GM21423 (cell line): ENCODE measurements around the gene ATR.
A peak's percentile ranks its signal among the peaks of the same experiment; 100 is the strongest.
"Not testable (repeated sequence)": the region's sequence is repeated elsewhere in the genome, so short reads cannot be mapped to it uniquely, and the experiment has no call there.

Source experiments
- ATAC-seq: cut with Tn5 transposase; IDR thresholded peaks from one replicate; pipeline ENCODE4 v1.9.1; 2021; ENCODE audit warnings: mild to moderate bottlenecking, moderate library complexity; ENCODE audit not compliant: unreplicated experiment

ATR gene

GRCh38 chr3:142459096-142459495 is 119.4 kb downstream of the ATR start:
- no peak for ATAC-seq

DNA sequence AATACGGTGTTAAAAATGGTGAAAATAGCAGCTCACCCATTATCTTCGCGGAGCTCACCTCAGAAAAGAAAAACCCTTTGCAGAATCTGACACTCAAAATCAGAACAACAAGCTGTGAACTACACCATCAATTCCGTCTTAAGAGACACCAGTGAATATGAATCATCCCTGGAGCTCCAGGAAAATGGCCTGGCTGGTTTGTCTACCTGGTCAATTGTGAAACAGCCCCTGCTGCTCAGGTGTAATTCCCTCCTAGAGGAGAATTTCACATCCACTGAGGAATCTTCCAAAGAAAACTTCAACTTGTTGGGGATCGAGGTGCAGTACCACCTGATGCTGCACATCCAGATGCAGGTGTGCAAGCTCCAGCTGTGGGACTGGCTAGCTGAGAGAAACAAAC is 127.7 kb downstream of the ATR start:
- ATAC-seq: no peak

DNA sequence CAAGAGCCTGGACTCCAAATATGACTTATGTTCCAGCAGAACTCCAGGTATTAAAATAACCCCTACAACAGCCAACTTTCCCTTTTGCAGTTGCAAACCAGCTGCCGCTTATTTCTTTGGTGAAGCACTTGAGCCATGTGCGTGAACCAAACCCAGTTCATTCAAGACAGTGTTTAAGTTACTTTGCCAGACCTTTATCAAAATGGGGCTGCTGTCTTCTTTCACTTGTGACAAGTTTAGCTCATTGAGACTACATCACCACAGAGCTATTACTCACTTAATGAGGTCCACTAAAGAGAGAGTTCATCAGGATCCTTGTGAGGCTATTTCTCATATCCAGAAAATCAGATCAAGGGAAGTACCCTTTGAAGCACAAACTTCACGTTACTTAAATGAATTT is 128.3 kb downstream of the ATR start:
- no peak for ATAC-seq

DNA sequence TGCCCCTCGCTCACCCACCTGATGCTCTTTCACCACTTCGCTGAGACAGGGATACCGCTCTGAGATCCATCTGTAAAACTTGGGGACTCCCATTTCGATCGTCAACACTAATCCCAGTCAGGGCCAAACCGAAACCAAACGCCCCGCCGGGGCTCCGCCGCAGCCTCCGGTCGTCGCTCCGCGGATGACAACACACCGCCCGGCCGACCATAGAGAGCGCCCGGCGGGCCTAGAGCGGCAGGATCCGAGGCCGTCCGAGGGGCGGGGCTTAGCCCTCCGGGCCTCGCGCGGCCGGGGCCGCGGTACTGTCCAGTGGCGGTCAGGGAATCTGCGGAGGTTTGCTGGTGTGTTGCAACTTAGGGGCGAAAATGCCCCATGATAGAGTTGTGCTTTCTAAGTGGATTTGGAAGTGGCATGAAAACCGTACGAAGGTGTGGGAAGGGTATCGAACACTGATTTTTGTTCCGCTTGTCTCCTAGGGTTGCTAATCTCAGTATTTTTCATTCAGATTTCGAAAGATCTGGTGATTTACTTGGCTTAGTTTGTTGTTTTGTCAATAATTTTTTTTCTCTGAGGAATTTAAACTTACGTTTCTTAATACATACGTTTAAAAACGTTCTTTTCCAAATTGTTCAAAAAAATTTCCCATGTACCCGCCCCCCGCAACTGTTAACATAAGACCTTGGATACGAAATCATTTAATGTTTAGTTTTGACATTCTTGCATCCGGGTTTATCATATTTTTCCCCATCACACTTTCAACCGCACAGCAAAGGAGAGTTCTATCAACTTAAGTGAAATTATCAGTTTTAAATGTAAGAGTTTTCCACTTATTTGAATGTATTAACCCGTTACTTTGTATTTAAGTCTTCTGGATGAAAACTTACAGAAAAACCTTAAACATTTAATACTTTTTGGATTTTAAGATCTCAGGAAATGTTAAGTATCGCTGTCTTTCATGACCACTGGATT is 130.4 kb downstream of the ATR start, which contains the start of gene XRN1:
Gene XRN1, minus strand, starts transcription at position 186 of the 972 bp plus-strand sequence. Its CDS starts 93 bp downstream, at position 93.
- peak; percentile 84 for ATAC-seq

DNA sequence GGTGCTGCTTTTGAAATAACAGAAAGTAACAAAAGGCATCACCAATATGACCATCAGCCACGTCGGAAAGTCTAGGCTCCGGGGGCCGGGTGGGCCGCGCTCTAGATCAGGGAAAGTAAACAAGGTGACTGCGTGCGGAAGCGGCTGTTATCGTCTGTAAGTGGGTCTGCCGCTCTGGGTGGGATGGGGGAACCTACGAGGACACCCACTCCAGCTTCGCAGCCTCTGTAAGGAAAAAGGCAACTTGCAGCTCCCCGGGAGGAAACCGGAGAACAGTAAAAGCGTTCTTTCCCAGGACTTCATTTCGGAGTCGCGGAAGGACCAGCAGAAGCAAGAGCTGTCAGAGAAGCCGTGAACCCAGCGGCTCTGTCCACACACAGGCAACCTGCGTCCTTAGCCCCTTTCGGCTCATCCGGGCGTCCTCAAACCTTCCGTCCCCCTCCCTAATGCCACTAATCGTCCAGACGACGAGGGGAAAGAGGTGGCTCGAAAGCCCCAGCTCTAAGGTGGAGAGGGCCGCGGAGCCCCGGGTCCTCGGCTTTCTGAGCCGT is 131.2 kb downstream of the ATR start:
- peak; percentile 22 for ATAC-seq

DNA sequence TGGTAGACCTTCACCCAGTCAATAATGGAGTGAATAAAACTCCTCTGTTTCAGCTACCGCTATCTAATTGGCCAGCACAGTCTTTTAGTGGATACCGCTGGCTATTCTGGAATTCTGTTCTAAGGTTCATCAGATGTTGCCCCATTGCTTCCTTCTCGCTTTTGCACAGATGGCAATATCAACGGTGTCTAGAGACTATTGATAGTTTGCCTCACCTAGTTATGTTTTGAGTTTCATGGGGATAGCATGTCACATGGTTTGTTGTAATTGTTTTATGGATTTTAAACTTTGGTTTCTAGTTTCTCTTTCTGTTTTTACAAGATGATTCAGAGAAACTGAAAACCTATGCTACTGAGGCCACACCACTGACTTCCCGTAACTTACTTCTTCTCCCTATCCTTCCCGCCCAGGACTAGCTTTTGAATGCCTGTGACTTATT is 132.7 kb downstream of the ATR start:
- ATAC-seq: peak; percentile 57

DNA sequence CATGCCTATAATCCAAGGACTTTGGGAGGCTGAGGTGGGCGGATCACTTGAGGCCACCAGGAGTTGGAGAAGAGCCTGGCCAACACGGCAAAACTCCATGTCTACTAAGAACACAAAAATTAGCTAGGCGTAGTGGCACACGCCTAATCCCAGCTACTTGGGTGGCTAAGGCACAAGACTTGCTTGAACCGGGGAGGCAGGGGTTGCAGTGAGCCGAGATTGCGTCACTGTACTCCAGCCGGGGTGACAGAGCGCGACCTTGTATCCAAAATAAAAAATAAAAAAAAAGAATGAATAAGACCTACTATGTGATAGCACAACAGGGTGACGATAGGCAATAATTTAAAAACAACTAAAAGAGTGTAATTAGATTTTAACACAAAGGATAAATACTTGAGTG is 134.2 kb downstream of the ATR start:
- ATAC-seq: no peak

DNA sequence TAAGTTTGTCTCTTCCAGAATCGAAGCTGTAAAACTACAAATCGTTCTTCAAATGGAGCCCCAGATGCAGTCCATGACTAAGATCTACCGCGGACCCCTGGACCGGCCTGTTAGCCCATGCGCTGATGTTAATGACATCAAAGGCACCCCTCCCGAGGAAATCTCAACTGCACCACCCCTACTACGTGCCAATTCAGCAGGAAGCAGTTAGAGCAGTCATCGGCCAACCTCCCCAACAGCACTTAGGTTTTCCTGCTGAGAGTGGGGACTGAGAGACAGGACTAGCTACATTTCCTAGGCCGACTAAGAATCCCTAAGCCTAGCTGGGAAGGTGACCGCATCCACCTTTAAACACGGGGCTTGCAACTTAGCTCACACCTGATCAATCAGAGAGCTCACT is 135.5 kb downstream of the ATR start:
- not testable (repeated sequence) for ATAC-seq

GRCh38 chr3:142439499-142440220 is 138.9 kb downstream of the ATR start:
- not testable (repeated sequence) for ATAC-seq

DNA sequence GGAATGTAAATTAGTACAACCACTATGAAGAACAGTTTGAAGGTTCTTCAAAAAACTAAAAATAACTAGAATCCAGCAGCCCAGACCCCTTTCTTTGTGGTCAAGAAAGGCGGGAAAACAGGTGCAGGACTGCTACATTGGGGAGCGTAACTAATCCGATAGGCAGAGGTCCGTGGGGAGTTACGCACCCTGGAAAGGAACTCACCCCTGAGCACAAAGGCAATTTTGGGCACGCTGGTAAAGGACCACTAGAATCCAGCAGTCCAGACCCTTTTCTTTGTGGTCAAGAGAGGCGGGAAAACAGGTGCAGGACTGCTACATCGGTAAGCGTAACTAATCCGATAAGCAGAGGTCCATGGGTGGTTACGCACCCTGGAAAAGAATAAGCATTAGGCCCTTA is 140.4 kb downstream of the ATR start:
- not testable (repeated sequence) for ATAC-seq

DNA sequence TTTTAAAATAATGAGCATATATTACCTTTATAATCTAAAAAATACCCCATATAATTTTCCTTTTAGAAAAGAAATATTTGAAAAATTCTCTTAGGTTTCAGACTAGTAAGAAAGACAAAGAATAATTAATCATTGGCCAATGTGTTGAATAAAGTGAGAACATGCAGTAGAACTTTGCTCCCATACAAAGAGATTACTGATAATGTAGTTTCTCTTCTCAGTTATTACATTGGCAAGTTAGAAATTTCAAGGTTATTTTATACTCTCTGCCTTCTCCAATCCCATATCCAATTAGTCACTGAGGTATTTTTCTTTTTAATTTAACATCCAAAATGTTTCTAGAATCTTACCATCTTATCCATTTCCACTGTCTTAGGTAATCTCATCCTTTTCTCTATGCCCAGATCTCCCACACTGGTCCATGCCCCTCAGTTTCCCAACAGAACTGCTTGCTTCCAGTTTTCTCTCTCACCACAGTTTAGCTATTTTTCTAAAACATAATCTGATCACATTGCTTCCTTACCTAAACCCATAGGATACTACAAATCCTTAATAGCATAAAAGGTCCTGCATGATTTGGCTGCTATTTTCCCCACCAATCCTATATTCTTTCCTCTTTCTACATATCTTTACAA is 141.5 kb downstream of the ATR start:
- ATAC-seq: no peak

- no peak for ATAC-seq
Observed at GRCh38 chr3:142434503-142434902, 144.0 kb downstream of the ATR start.

DNA sequence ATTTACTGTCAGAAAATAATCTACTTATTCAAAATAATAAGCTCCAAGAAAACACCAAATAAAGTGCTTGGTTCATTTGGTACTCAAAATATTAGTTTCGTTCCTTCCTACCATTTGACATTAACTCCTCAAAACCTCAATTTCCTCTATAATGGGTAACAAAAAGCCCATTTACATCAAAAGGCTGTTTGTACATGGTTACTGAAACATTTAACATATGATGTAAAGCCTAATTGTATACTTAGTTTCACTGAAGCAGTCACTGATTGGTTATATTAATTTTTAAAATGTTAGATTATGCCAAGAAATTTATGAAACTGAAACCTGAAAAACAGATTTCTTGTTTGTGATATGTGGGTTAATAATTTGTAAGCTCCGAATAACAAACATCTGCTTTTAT is 145.4 kb downstream of the ATR start:
- peak; percentile 74 for ATAC-seq

- no peak for ATAC-seq
Observed at GRCh38 chr3:142429582-142429981, 149.0 kb downstream of the ATR start.

- no peak for ATAC-seq
Observed at GRCh38 chr3:142424754-142425153, 153.8 kb downstream of the ATR start.

DNA sequence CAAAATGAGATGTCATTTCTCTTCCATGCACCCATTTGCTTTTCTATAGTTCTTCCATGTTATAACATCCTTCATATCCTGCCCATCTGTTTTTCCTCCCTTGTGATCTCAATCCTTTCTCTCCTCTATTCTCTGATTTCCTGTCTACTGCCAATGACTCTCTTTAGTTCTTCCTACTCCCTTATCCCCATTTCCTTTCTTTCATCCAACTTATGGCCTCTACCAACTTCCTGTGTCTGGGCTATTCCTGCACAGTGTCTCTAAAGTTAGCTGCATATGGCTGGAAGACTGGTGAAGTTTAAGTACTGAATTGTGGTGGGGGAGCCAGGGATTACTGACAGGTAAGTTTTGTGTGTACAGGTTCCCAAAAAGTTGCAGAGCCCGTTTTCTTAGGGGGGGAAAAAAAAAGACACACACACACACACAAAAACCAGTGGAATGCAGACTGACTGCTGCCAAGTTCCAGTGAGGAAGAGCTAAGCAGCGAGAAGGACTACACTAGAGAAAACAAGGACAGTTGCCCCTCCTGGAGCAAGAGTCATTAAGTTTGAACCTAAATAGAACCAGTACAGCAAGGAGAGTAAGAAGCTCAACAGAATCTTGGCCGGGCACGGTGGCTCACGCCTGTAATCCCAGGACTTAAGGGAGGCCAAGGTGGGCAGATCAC is 159.5 kb downstream of the ATR start:
- ATAC-seq: no peak

DNA sequence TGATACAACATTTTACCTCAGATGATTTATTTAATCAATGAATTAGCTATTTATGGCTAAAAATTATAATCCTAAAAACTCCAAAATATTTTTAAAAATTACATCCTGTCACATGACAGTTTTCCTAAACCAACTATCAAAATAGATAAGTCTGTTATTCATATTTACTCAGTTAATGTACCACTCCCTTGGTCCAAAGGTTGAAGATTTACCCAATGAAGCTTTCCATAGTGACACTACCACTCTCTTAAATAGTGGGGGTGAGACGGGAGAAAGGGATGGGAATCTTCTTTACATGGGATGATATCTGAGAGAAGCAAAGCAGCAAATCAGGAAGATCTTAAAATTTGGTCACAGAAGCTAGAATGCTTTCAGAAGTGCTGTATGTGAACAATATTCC is 161.2 kb downstream of the ATR start:
- no peak for ATAC-seq

DNA sequence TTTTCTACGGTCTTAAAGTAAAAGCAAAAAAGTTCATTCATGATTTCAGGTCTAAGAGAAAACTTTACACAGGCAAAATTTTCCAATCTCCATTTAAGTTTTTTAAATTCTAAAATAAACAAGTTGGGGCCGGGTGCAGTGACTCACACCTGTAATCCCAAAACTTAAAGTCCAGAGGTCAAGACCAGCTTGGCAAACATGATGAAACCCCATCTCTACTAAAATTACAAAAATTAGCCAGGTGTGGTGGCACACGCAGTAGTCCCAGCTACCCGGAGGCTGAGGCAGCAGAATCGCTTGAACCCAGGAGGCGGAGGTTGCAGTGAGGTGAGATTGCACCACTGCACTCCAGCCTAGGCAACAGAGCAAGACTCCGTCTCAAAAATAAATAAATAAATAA is 178.0 kb downstream of the ATR start:
- ATAC-seq: not testable (repeated sequence)
